Measurements from ENCODE around the gene HORMAD2. TPM values are rescaled to one million over a fixed set of nuclear protein-coding genes. Genes with fewer than 3 reads are reported as not detected.

HORMAD2 gene
- total RNA-seq, 1 experiment from 2014 or later: not detected

Other genes starting within 250 kb of the HORMAD2 start
- 20.9 and 23.7 TPM in 2 replicates for gene ASCC2, start 242.2 kb upstream of the HORMAD2 start, total RNA-seq (2014; rRNA removed; shearing (Covaris generic); ENCODE audit: low replicate concordance)
- gene MTMR3, start 197.3 kb upstream of the HORMAD2 start, total RNA-seq (2014; rRNA removed; shearing (Covaris generic); ENCODE audit: low replicate concordance): 17.2 and 34.4 TPM in 2 replicates
- 35.7 and 35.8 TPM in 2 replicates for gene LIF, start 166.3 kb downstream of the HORMAD2 start, total RNA-seq (2014; rRNA removed; shearing (Covaris generic); ENCODE audit: low replicate concordance)
- not detected in 2 replicates for gene OSM, start 186.4 kb downstream of the HORMAD2 start, total RNA-seq (2014; rRNA removed; shearing (Covaris generic); ENCODE audit: low replicate concordance)
- gene CASTOR1, start 209.0 kb downstream of the HORMAD2 start, total RNA-seq (2014; rRNA removed; shearing (Covaris generic); ENCODE audit: low replicate concordance): 14.0 and 16.0 TPM in 2 replicates
- gene TBC1D10A, start 246.5 kb downstream of the HORMAD2 start, total RNA-seq (2014; rRNA removed; shearing (Covaris generic); ENCODE audit: low replicate concordance): 44.3 and 45.5 TPM in 2 replicates